BLaER1 (cell line): Measurements from ENCODE around the gene LPIN3.

Source experiments
- H3K27ac ChIP-seq: shearing (Covaris generic); formaldehyde crosslinking; 2 replicates; pipeline ENCODE4 v1.8.1; 2022
- H3K27me3 ChIP-seq: shearing (Covaris generic); formaldehyde crosslinking; 2 replicates; pipeline ENCODE4 v1.8.1; 2022
- H3K36me3 ChIP-seq: shearing (Covaris generic); formaldehyde crosslinking; 2 replicates; pipeline ENCODE4 v1.8.1; 2022
- H3K4me1 ChIP-seq: shearing (Covaris generic); formaldehyde crosslinking; 2 replicates; pipeline ENCODE4 v1.8.1; 2022
- H3K4me2 ChIP-seq: shearing (Covaris generic); formaldehyde crosslinking; 2 replicates; pipeline ENCODE4 v1.8.1; 2022
- H3K4me3 ChIP-seq: shearing (Covaris generic); formaldehyde crosslinking; 2 replicates; pipeline ENCODE4 v1.8.1; 2022
- H3K9ac ChIP-seq: shearing (Covaris generic); formaldehyde crosslinking; 2 replicates; pipeline ENCODE4 v1.8.1; 2022
- H3K9me3 ChIP-seq: shearing (Covaris generic); formaldehyde crosslinking; 2 replicates; pipeline ENCODE4 v1.8.1; 2022
- H4K20me1 ChIP-seq: shearing (Covaris generic); formaldehyde crosslinking; 2 replicates; pipeline ENCODE4 v1.8.1; 2022
- Cebpa-rat ChIP-seq: shearing (Covaris generic); IDR thresholded peaks from 2 replicates; pipeline ENCODE4 v1.8.1; 2022

The LPIN3 gene

DNA sequence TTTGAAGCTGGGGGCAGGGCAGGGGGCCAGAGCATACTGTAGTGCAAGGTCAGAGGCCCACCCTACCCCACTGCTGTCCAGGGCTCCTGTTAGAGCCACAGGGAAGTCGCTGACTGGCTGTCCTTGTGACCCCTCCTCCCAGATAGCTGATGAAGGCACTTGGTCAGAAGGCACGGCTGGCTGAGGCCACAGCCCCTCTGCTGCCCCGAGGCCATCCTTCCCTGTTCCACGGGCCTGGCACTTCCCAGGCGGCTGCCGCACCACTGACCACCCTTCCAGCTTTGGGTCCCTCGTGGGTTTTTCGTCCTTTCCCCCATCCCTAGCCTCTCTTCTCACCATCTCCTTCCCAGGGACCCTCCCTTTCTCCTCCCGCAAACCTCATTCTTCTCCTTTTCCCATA lies 35.2 kb downstream of the LPIN3 start:
- H3K4me1 ChIP-seq, result peaks cover 16% of the 10 kb centered on the region
- H3K36me3 ChIP-seq, result no peaks in the 10 kb centered on the region
- no peak overlapping the region for H3K4me2 ChIP-seq
- no peak overlapping the region for H3K4me3 ChIP-seq
- no peaks in the 10 kb centered on the region for H3K27me3 ChIP-seq
- H3K9ac ChIP-seq, result no peak overlapping the region
- peaks cover 22% of the 10 kb centered on the region for H3K9me3 ChIP-seq
- TF ChIP-seq Cebpa-rat, result no peak
- no peaks in the 10 kb centered on the region for H4K20me1 ChIP-seq
- no peak overlapping the region for H3K27ac ChIP-seq

- no peak overlapping the region for H3K9ac ChIP-seq
Observed at GRCh38 chr20:41376349-41376748, 35.7 kb downstream of the LPIN3 start.

GRCh38 chr20:41377275-41377674 lies 36.7 kb downstream of the LPIN3 start:
- H3K4me3 ChIP-seq, result no peak overlapping the region
- H3K4me2 ChIP-seq, result no peak overlapping the region

More at GRCh38 chr20:41376349-41376748, 35.7 kb downstream of the LPIN3 start:
- Histone ChIP-seq H3K9me3 (peaks cover 17% of the 10 kb centered on the region), H3K4me2 (no peak overlapping the region), H3K36me3 (no peaks in the 10 kb centered on the region), H3K27ac (no peak overlapping the region), H4K20me1 (no peaks in the 10 kb centered on the region), H3K27me3 (no peaks in the 10 kb centered on the region), H3K4me3 (no peak overlapping the region), H3K4me1 (peaks cover 17% of the 10 kb centered on the region)
- no peak for TF ChIP-seq Cebpa-rat

DNA sequence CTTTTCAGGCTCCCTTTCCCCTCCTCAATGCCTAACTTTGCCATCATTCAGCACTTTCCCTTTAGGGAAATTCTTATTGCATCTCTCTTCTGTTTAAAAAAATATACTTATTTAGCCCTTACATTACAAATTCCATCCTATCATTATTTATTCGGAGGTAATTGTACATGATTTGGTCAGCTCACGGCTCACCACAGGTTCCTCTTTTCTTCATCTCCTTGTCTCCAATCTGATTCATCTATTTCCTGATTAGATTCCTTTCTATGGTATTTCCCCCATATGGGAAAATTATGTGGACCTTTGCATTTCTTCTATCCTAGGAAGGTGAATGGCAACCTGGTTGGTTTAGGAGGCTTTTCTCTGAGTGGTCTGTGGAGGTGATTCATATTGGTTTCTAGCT lies 38.9 kb downstream of the LPIN3 start:
- Histone ChIP-seq H3K9me3 (no peaks in the 10 kb centered on the region), H3K27me3 (no peaks in the 10 kb centered on the region), H4K20me1 (no peaks in the 10 kb centered on the region), H3K4me2 (0 out of 2 replicates have a peak overlapping the region, but pooled peaks have one; percentile 57), H3K27ac (no peak overlapping the region), H3K36me3 (no peaks in the 10 kb centered on the region), H3K9ac (no peak overlapping the region), H3K4me3 (no peak overlapping the region), H3K4me1 (peaks cover 17% of the 10 kb centered on the region)
- TF ChIP-seq Cebpa-rat, result no peak

More at GRCh38 chr20:41377275-41377674, 36.7 kb downstream of the LPIN3 start:
- Histone ChIP-seq H4K20me1 (no peaks in the 10 kb centered on the region), H3K9ac (no peak overlapping the region), H3K4me1 (peaks cover 17% of the 10 kb centered on the region), H3K27me3 (no peaks in the 10 kb centered on the region), H3K27ac (no peak overlapping the region), H3K9me3 (peaks cover 10% of the 10 kb centered on the region; the same call in 1 of the 2 replicates), H3K36me3 (no peaks in the 10 kb centered on the region)
- TF ChIP-seq Cebpa-rat, result no peak

DNA sequence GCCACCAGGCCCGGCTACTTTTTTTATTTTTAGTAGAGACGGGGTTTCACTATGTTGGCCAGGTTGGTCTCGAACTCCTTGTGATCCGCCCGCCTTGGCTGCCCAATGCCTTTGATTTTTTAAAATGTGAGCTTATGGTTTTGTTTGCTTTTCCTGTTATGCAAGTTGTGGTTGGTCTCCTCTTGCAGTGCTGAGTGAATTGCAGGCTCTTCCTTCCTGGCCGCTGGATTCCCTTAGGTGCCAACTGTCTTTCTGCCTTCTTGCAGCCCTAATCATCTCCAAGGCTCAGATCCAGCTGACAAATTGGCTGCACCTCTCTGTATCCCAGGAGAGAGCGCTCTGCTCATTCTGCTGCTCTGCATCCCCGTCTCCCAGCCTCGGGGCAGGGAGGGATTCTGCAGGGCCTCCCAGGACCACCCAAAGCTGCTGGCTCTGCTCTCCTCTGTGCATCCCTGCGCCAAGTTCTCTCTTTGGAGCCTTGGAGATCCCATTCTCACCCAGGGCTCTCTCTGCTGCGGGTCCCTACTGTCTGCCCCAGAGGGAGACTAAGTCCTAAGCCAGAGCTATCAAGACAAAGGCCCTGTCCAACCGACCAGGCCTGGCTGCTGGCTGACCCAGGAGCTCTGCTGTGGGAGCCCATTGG lies 40.1 kb downstream of the LPIN3 start:
- Histone ChIP-seq H3K27me3 (no peaks in the 10 kb centered on the region), H4K20me1 (no peaks in the 10 kb centered on the region), H3K9me3 (no peaks in the 10 kb centered on the region), H3K27ac (no peak overlapping the region), H3K4me2 (peak overlapping the region; percentile 57), H3K4me1 (peaks cover 17% of the 10 kb centered on the region), H3K9ac (no peak overlapping the region), H3K4me3 (no peak overlapping the region), H3K36me3 (no peaks in the 10 kb centered on the region)
- 0 out of 2 replicates have a peak, but pooled peaks have one; percentile 39 for TF ChIP-seq Cebpa-rat

GRCh38 chr20:41382791-41383305 lies 42.2 kb downstream of the LPIN3 start:
- Histone ChIP-seq H3K9ac (no peak overlapping the region), H4K20me1 (no peaks in the 10 kb centered on the region), H3K4me1 (peaks cover 24% of the 10 kb centered on the region), H3K4me2 (no peak overlapping the region), H3K4me3 (no peak overlapping the region), H3K9me3 (no peaks in the 10 kb centered on the region), H3K27me3 (no peaks in the 10 kb centered on the region), H3K27ac (no peak overlapping the region), H3K36me3 (no peaks in the 10 kb centered on the region)
- TF ChIP-seq Cebpa-rat, result no peak

GRCh38 chr20:41386502-41387427 lies 46.1 kb downstream of the LPIN3 start:
- Histone ChIP-seq H3K27ac (no peak overlapping the region), H4K20me1 (no peaks in the 10 kb centered on the region), H3K4me2 (no peak overlapping the region), H3K27me3 (no peaks in the 10 kb centered on the region), H3K9me3 (no peaks in the 10 kb centered on the region), H3K9ac (no peak overlapping the region), H3K4me1 (peaks cover 7% of the 10 kb centered on the region; the same call in 1 of the 2 replicates), H3K4me3 (no peak overlapping the region), H3K36me3 (no peaks in the 10 kb centered on the region)
- TF ChIP-seq Cebpa-rat, result no peak

DNA sequence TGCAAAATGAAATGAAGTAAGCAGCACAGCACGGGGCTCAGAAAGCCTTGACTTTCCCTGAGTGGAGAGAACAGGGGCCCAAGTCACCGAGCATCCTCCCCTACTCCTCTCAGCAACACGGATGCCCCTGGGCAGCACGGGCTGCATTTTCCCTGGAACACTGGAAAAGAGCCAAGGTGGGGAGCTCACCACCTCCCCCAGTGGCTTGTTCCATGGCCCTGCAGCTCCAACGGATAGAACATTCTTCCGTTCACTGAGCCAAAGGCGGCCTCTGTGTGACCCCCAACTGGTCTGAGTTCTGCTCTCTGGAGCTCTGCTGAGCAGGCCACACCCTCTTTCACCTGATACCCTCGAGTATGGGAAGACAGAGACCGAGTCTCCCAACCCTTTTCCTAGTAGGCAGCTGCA lies 46.8 kb downstream of the LPIN3 start:
- no peak overlapping the region for H3K4me3 ChIP-seq
- H4K20me1 ChIP-seq, result no peaks in the 10 kb centered on the region
- H3K9me3 ChIP-seq, result no peaks in the 10 kb centered on the region
- no peak for TF ChIP-seq Cebpa-rat
- no peak overlapping the region for H3K4me2 ChIP-seq
- H3K4me1 ChIP-seq, result peaks cover 7% of the 10 kb centered on the region; the same call in 1 of the 2 replicates
- H3K9ac ChIP-seq, result no peak overlapping the region
- H3K36me3 ChIP-seq, result no peaks in the 10 kb centered on the region
- H3K27ac ChIP-seq, result no peak overlapping the region
- H3K27me3 ChIP-seq, result no peaks in the 10 kb centered on the region

DNA sequence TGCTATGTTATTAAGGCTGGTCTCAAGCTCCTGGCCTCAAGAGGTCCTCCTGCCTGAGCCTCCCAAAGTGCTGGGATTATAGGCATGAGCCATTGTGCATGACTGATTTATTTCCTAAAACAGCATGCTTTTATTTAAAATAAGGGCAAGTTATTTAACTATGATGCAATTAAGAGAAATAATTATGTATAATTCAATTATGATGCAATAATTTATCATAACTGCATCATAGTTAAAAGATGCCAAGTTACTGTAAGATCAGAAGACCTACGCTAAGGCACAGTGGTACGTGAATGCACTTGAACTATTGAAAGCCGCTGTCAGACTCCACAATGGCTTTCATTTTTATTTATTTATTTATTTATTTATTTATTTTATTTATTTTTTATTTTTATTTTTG lies 50.3 kb downstream of the LPIN3 start:
- TF ChIP-seq Cebpa-rat, result peak; percentile 40; the same call in 1 of the 2 replicates
- H3K4me2 ChIP-seq, result no peak overlapping the region
- H3K9ac ChIP-seq, result no peak overlapping the region

More for the DNA sequence above, 50.3 kb downstream of the LPIN3 start:
- no peaks in the 10 kb centered on the region for H3K9me3 ChIP-seq
- no peak overlapping the region for H3K4me3 ChIP-seq
- peaks cover 7% of the 10 kb centered on the region; the same call in 1 of the 2 replicates for H3K4me1 ChIP-seq
- H3K27ac ChIP-seq, result no peak overlapping the region
- H3K36me3 ChIP-seq, result no peaks in the 10 kb centered on the region
- no peaks in the 10 kb centered on the region for H4K20me1 ChIP-seq
- no peaks in the 10 kb centered on the region for H3K27me3 ChIP-seq
